ENCODE measurements around the gene MBD5.

DNA sequence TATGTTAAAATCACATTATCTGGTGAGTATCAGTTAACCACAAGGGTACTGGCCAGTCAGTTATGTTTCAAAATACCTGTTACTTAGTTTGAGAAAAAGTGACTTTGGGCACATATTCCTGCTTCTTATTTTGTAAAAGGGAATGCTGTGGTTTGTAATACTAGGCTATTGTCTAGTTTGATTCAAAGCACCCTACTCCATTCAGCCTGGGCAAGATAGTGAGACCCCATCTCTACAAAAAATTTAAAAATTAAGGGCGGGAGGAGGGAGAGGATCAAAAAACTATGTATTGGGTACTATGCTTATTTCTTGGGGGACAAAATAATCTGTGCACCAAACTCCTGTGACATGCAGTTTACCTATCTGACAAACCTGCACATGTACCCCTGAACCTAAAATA is 18.9 kb downstream of the MBD5 start:
- TF ChIP-seq GATA2 (IDR thresholded peaks at IDR 0.05; ENCODE audit: low read depth, low read length), result no peak
- no peak for TF ChIP-seq GATA3 (IDR thresholded peaks at IDR 0.05; ENCODE audit: low read depth, low read length)

All from SH-SY5Y (cell line).